HuH-7.5 (cell line): ENCODE data around the gene PCBP4.
"Not testable (repeated sequence)": the region's sequence is repeated elsewhere in the genome, so short reads cannot be mapped to it uniquely, and the experiment has no call there.

Experiments
- DNase-seq: peaks from one replicate; pipeline ENCODE4 v3.0.0; 2011; ENCODE audit warnings: low spot score

The PCBP4 gene

DNA sequence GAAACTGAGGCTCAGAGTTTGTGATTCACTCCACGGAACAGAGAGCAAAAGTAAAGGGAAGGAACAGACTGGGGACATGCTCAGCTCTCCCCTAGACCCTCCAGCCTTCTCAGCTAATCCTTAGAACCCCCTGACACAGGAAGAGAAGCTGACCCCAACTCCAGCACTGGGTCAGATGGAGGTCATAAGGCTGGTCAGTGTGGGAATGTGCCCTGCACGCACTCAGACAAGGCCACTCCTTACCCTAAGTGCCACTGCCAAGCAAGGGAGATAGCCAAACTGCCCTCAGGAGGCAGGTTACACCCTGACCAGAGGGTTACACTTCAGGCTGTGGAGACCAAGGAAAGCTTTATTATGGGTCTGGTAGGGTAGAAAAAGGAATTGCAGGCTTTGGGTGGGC is 27.3 kb upstream of the PCBP4 start:
- no peak for DNase-seq

GRCh38 chr3:51993657-51994056 is 26.4 kb upstream of the PCBP4 start:
- not testable (repeated sequence) for DNase-seq

DNA sequence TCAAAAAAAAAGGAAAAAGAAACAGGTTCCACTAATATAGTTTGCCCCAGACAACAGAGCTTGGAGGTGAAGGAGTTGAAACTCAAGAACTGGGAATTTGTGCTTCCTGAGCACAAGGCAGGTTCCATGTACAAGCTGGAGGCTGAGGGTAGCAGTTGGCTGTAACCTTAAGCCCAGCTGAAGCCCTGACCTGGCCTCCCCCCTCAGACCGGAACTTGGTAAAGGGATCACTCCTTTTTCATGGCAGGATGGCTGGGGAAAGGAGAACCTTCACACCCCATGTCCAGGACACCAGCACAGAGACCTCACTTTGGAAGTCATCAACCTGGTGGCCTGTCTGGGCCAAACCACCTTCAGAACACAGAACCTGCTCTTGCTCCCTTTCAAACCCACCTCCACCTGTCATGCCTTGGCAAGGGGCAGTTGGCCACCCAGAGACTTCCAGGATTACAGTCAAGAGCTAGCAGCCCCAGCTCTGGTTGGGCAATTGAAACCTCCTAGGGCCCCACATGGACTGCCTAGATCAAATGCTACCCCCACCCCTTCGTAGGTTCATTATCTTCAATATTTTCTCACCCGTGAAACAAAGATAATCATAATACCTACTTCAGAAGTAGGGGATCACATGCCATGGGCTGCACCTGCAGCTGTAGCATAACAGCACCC is 24.9 kb upstream of the PCBP4 start:
- DNase-seq, result no peak

DNA sequence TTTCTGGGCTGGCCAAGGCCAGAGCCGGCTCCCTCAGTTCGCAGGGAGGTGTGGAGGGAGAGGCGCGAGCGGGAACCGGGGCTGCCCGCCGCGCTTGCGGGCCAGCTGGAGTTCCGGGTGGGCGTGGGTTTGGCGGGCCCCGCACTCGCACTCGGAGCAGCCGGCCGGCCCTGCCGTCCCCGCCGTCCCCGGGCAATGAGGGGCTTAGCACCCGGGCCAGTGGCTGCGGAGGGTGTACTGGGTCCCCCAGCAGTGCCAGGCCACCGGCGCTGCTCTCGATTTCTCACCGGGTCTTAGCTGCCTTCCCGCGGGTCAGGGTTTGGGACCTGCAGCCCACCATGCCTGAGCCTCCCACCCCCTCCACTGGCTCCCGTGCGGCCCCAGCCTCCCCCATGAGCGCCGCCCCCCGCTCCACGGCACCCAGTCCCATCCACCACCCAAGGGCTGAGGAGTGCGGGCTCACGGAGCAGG is 23.3 kb upstream of the PCBP4 start:
- not testable (repeated sequence) for DNase-seq

DNA sequence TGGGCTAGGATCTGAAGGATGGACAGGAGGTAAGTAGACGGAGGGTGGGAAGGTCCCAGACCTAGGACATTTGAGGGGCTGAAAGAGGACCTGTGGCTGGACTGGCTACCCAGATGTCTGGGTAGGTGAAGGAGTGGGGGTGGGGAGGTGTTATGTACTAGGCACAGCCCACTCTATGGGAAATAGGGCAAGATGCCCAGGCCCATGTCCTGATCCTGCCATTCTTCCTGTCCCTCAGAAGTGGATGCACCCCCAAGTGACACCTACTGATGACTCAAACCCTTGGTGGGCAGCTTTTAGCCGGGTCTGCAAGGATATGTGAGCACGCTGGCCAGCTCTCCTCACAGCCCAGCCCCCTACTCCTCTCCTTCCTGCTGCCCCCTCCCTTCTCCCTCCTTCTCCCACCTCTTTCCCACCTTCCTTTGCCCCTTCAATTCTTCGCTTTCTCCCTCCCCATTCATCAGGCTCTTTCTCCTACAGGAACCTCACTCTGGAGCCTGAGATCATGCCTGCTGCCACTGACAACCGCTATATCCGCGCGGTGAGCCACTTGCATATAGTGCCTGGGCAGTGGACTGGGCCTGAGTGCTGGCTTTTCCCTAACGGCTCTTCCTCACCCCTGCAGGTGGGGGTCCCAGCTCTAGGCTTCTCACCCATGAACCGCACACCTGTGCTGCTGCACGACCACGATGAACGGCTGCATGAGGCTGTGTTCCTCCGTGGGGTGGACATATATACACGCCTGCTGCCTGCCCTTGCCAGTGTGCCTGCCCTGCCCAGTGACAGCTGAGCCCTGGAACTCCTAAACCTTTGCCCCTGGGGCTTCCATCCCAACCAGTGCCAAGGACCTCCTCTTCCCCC is 21.3 kb upstream of the PCBP4 start:
- DNase-seq, result no peak

DNA sequence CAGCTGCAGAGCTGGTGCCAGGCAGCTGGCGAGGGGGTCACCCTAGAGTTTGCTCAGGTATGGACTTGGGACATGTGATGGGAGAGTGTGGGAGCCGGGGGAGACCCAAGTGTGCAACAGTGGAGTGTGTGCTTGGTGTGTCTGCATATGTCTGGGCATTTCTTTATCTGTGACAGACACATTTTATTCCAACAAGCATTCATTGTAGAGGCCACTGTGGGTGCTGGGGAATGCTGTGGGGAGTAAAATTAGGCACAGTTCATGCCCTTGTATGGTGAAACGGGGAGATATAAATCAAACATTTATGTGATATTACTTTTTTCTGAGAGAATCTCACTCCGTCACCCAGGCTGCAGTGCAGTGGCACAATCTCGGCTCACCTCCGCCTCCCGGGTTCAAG is 20.3 kb upstream of the PCBP4 start:
- no peak for DNase-seq

- peak; percentile 77 for DNase-seq
These were observed 19.0 kb upstream of the PCBP4 start for GRCh38 chr3:51986010-51986947.

GRCh38 chr3:51985063-51985462 is 17.8 kb upstream of the PCBP4 start:
- no peak for DNase-seq

DNA sequence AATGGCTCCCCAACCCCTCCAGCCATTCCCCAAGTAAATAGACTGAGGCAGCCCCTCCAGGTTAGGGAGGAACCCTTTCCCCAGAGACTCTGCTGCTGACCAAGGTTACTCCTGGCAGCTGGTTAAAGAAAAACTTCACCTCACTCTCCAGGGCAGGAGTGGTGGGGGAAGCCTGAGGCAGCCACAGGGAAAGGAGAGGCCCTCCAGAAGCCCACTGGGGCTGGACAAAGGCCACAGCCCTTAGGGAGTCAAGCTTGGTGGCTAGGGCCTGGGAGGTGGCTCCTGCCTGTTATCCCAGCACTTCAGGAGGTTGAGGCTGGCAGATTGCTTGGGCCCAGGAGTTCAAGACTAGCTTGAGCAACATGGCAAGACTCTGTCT is 17.0 kb upstream of the PCBP4 start:
- DNase-seq, result no peak

GRCh38 chr3:51983578-51984268 is 16.5 kb upstream of the PCBP4 start:
- DNase-seq, result no peak

- DNase-seq, result peak; percentile 97
These were observed 15.8 kb upstream of the PCBP4 start, which contains the start of gene ACY1 for GRCh38 chr3:51982838-51983577. Gene ACY1 (plus strand): TSS chr3:51983535. CDS start chr3:51984065, 530 bp downstream.

DNA sequence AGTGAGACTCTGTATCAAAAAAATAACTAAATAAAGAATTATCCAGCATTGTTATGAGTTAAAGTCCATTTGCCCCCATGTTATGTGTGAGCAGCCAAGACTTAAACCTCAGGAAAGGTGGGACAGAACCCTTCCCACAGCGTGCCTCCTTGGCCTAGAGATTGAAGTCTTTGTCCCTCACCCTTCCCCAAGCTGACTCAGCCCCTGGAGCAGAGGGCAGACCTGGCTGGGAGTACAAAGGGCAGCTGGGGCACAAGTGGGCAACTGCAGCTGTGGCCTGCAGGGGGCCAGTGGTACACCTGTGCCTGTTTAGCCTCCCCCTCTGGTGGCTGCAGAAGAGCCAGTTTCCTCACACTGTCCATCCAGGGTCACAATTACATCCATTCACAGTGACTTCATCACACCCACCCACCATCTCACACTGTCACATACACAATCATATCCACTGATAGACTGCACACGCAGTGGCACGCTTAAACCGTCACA is 15.1 kb upstream of the PCBP4 start:
- peak; percentile 99 for DNase-seq

- no peak for DNase-seq
These were observed 13.0 kb upstream of the PCBP4 start for GRCh38 chr3:51980253-51980652.

DNA sequence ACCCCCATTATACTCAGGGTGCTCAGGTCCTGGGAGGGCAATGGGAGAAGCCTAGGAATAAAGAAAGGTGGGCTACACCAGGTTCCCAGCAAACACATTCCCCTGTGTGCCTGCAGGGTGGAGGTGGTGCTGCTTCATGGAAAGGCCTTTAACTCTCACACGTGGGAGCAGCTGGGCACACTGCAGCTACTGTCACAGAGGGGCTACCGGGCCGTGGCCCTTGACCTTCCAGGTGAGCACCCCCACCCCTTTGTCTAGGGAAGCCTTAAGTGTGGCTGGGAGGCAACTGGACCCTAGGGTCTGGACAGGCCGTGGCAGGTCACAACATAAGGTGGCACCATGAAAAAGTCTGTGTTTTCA is 10.9 kb upstream of the PCBP4 start:
- no peak for DNase-seq

DNA sequence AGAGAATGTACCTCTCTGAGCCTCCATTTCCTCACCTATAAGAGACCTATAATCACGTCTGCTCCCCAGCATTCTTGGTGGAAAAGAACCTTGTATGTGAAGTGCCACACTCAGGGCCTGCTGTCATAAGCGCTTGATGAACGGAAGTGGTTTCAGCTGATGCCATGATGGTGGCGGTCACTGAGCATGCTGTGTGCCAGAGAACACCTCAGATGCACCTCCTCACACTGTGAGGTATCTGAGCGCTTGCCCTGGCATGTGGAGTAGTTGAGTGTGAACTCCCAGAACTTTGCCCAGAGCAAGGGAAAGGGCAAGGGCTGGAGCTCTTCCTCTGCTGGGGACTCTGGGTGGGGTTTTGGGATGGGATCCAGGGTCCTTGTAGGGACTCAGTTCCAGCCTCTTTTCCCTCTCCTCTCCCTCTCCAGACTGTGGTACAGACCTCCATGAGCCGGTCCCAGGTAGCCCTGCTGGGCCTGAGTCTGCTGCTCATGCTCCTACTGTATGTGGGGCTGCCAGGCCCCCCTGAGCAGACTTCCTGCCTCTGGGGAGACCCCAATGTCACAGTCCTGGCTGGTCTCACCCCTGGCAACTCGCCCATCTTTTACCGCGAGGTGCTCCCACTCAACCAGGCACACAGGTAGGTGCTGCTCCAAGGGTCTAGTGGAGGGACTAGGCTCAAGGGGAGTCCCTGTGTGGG is 10.3 kb upstream of the PCBP4 start:
- no peak for DNase-seq

GRCh38 chr3:51975852-51976549 is 8.7 kb upstream of the PCBP4 start:
- no peak for DNase-seq

DNA sequence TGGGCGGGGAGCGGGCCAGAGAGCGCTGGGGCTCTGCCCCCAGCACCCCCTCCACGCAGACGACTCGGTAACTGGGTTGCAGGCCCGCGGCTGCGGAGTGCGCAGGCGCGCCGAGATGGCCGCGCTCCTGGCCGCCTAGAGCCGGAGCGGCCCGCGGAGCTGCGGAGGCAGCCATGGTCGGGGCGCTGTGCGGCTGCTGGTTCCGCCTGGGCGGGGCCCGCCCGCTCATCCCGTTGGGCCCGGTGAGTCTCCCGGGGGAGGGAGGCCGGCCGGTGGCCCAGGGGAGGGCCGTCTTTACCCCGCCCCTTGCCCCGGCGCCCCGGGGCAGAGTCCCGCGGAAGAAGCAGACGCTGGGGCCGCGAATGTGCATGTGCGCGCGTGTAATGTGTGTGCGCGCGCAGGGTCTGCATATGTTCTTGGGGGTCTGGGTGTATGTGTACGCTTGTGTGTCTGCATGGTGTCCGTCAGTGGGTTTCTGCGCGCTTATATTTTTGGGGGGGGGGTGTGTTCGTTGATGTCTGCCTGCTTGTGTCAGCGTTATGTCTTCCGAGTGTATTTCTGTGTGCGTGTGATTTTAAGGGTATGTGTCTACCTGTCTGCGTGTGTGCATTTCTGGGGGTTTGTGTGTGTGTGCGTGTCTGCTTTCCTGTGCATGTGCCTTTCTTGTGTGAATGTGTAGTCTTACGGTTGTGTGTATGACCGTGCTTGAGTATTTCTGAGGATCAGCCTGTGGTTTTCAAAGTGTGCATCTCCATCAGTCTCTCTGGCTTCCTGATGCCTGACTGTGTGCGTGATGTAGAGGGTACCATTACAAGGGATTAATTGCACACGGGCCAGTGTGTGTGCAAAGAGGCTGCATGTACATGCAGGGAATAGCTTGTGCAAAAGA is 8.0 kb upstream of the PCBP4 start, which contains the start of gene ABHD14A:
Gene ABHD14A, plus strand, starts transcription at position 102 of the 889 bp plus-strand sequence. Its CDS starts 72 bp downstream, at position 174.
- peak; percentile 78 for DNase-seq

DNA sequence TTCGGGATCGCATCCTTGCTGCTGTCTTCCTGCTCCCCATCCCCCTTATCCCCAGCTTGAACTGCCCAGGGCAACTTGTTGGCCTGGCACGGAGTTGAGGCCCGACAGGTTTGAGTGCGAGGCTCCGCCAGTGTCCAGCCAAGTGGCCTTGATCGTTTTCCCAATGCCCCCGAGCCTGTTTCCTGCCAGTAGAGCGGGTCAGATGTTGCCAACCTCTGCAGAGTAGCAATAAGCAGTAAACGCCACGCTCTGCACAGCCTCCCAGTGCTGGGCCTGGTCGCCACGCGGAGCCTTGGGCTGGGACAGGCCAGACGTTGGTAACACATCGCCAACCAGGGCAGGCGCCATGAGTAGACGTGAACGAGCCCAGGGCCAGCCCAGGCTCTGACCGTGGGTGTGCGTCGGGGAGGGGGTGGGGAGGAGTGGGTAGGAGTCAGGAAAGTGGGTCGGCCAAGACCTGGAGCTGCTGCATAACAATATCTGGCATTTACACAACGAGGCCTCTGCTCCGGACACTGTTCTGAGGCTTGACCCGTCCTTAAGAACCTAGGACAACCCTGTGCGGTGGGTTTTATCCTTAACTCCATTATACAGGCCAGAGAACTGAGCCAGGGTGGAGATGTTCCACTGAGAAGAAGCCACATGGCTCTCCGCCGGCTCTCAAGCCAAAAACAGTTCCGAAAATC is 7.2 kb upstream of the PCBP4 start:
- no peak for DNase-seq
